Astrocyte (in vitro differentiated cells and primary cell): ENCODE results near the gene EEF2K. TPM values are rescaled to one million over a fixed set of nuclear protein-coding genes. Genes with fewer than 3 reads are reported as not detected.

Experiments
- DNase-seq: peaks from one replicate; pipeline ENCODE4 v3.0.0-alpha.2; 2010; ENCODE audit warnings: low read depth
- FAIRE-seq: peaks from 2 replicates; lab custom pipeline; 2011; peaks lifted over from hg19 to GRCh38; lab: Jason Lieb, UNC
- H2AFZ ChIP-seq: 2 replicates; pipeline ENCODE4 v1.6.0; 2012; ENCODE audit warnings: low read depth, low read length, inconsistent platforms
- H3K27ac ChIP-seq: 2 replicates; pipeline ENCODE4 v1.5.1; 2011; ENCODE audit warnings: low read depth, low read length, inconsistent platforms
- H3K27me3 ChIP-seq: 2 replicates; pipeline ENCODE4 v1.6.0; 2011; ENCODE audit warnings: low read length, inconsistent platforms; ENCODE audit not compliant: insufficient read depth
- H3K36me3 ChIP-seq: 2 replicates; pipeline ENCODE4 v1.5.1; 2011; ENCODE audit warnings: low read length, inconsistent platforms; ENCODE audit not compliant: insufficient read depth
- H3K4me1 ChIP-seq: 2 replicates; pipeline ENCODE4 v1.5.1; 2011; ENCODE audit warnings: low read length, inconsistent platforms; ENCODE audit not compliant: insufficient read depth
- H3K4me2 ChIP-seq: 2 replicates; pipeline ENCODE4 v1.6.0; 2012; ENCODE audit warnings: low read length, inconsistent platforms
- H3K4me3 ChIP-seq: 2 replicates; pipeline ENCODE4 v1.5.1; 2011; ENCODE audit warnings: low read depth, mild to moderate bottlenecking, low read length, inconsistent platforms; ENCODE audit not compliant: insufficient read depth
- H3K79me2 ChIP-seq: 2 replicates; pipeline ENCODE4 v1.6.0; 2012; ENCODE audit warnings: mild to moderate bottlenecking, low read length, inconsistent platforms; ENCODE audit not compliant: insufficient read depth
- H3K9ac ChIP-seq: 2 replicates; pipeline ENCODE4 v1.6.0; 2012; ENCODE audit warnings: mild to moderate bottlenecking, low read length, inconsistent platforms
- H3K9me3 ChIP-seq: 2 replicates; pipeline ENCODE4 v1.5.1; 2012; ENCODE audit warnings: low read depth, mild to moderate bottlenecking, low read length, inconsistent platforms; ENCODE audit not compliant: insufficient read depth
- H4K20me1 ChIP-seq: 2 replicates; pipeline ENCODE4 v1.6.0; 2012; ENCODE audit warnings: low read length, inconsistent platforms; ENCODE audit not compliant: insufficient read depth
- H3K27ac Mint-ChIP-seq: one replicate; pipeline ENCODE4 v1.8.0; 2021; ENCODE audit warnings: mild to moderate bottlenecking, mixed read lengths; ENCODE audit not compliant: unreplicated experiment
- H3K27me3 Mint-ChIP-seq: one replicate; pipeline ENCODE4 v1.8.0; 2021; ENCODE audit warnings: low read depth, mixed read lengths; ENCODE audit not compliant: unreplicated experiment
- H3K36me3 Mint-ChIP-seq: one replicate; pipeline ENCODE4 v1.8.0; 2021; ENCODE audit warnings: low read depth, mixed read lengths; ENCODE audit not compliant: unreplicated experiment
- H3K4me1 Mint-ChIP-seq: one replicate; pipeline ENCODE4 v1.8.0; 2021; ENCODE audit warnings: low read depth, mixed read lengths; ENCODE audit not compliant: unreplicated experiment
- H3K4me3 Mint-ChIP-seq: one replicate; pipeline ENCODE4 v1.8.0; 2021; ENCODE audit warnings: mild to moderate bottlenecking, moderate library complexity, mixed read lengths; ENCODE audit not compliant: unreplicated experiment
- H3K9me3 Mint-ChIP-seq: one replicate; pipeline ENCODE4 v1.8.0; 2021; ENCODE audit warnings: mild to moderate bottlenecking, mixed read lengths; ENCODE audit not compliant: unreplicated experiment
- EZH2 ChIP-seq: IDR thresholded peaks from 2 replicates; pipeline ENCODE4 v1.6.1; 2012; ENCODE audit warnings: mild to moderate bottlenecking, low read length, inconsistent platforms; ENCODE audit not compliant: insufficient read depth
- total RNA-seq: library from RNA; stranded (reverse); gene quantifications from 2 replicates; pipeline ENCODE4 v1.2.1, GENCODE V29; 2021
- TF ChIP-seq, protein P1 (sequence below): IDR thresholded peaks from 2 replicates; pipeline ENCODE4 v1.5.1; 2011; ENCODE audit warnings: low read depth, mild to moderate bottlenecking, inconsistent platforms, low read length, moderate library complexity; ENCODE audit not compliant: insufficient read depth

EEF2K gene
- total RNA-seq, 1 donor from 2014 or later: 20.9 TPM

DNA sequence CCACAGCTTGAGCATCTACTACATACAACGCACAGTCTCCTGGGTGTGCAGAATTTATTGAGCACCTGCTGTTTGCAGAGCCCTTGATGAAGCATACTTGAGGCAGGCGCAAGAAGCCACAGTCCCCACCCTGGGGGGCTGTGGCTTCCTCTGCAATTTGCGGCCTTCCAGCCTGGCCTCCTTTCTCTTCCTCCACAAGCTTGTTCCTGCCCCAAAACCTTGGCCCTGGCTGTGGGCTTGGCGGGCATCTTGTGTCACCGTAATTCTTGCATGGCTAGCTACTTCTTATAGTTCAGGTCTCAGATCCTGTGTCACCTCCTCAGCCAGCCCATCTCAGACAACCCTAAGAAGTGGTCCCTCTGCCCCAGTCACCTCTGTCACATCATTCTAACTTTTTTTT lies 47.2 kb downstream of the EEF2K start:
- no peak for TF ChIP-seq EZH2
- TF ChIP-seq, protein P1, sequence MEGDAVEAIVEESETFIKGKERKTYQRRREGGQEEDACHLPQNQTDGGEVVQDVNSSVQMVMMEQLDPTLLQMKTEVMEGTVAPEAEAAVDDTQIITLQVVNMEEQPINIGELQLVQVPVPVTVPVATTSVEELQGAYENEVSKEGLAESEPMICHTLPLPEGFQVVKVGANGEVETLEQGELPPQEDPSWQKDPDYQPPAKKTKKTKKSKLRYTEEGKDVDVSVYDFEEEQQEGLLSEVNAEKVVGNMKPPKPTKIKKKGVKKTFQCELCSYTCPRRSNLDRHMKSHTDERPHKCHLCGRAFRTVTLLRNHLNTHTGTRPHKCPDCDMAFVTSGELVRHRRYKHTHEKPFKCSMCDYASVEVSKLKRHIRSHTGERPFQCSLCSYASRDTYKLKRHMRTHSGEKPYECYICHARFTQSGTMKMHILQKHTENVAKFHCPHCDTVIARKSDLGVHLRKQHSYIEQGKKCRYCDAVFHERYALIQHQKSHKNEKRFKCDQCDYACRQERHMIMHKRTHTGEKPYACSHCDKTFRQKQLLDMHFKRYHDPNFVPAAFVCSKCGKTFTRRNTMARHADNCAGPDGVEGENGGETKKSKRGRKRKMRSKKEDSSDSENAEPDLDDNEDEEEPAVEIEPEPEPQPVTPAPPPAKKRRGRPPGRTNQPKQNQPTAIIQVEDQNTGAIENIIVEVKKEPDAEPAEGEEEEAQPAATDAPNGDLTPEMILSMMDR: no peak
- Histone ChIP-seq H3K4me2 (no peak overlapping the region), H4K20me1 (no peaks in the 10 kb centered on the region), H3K4me1 (no peaks in the 10 kb centered on the region), H3K9me3 (peaks cover 4% of the 10 kb centered on the region), H3K36me3 (peaks cover 11% of the 10 kb centered on the region), H3K79me2 (no peaks in the 10 kb centered on the region), H2AFZ (no peak overlapping the region), H3K27ac (no peak overlapping the region), H3K4me3 (no peak overlapping the region), H3K9ac (no peak overlapping the region), H3K27me3 (no peaks in the 10 kb centered on the region)
- H3K27me3 Mint-ChIP-seq: no peaks in the 10 kb centered on the region
- FAIRE-seq: no peak
- H3K4me1 Mint-ChIP-seq: no peaks in the 10 kb centered on the region
- H3K36me3 Mint-ChIP-seq: peaks cover 41% of the 10 kb centered on the region
- H3K27ac Mint-ChIP-seq: no peak overlapping the region
- DNase-seq: no peak
- H3K4me3 Mint-ChIP-seq: no peak overlapping the region
- H3K9me3 Mint-ChIP-seq: peaks cover 3% of the 10 kb centered on the region

DNA sequence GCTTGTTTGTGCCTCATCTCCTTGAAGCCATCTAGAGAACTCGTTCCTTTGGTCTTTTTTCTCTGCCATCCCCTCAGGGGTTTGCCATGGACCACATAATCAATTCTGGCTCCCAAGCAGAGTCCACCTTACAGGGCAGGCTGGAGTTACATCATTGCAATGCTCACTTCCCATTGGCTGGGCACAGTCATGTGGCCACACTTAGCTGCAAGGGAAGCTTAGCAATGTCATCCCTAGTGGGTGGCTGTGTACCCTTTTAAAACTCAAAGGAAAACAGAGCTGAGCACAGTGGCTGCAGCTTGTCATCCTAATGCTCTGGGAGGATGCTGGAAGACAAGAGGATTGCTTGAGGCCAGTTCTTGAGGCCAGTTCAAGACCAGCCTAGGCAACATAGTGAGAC lies 49.3 kb downstream of the EEF2K start:
- Mint-ChIP-seq H3K27me3 (no peaks in the 10 kb centered on the region), H3K4me1 (no peaks in the 10 kb centered on the region), H3K27ac (no peak overlapping the region), H3K9me3 (peaks cover 6% of the 10 kb centered on the region), H3K36me3 (peaks cover 44% of the 10 kb centered on the region), H3K4me3 (no peak overlapping the region)
- TF ChIP-seq, protein P1: no peak
- no peak for TF ChIP-seq EZH2
- Histone ChIP-seq H3K79me2 (no peaks in the 10 kb centered on the region), H3K36me3 (peaks cover 28% of the 10 kb centered on the region), H3K4me3 (no peak overlapping the region), H3K4me1 (no peaks in the 10 kb centered on the region), H3K9ac (no peak overlapping the region), H3K27me3 (no peaks in the 10 kb centered on the region), H4K20me1 (no peaks in the 10 kb centered on the region), H2AFZ (no peak overlapping the region), H3K27ac (no peak overlapping the region), H3K4me2 (no peak overlapping the region), H3K9me3 (peaks cover 8% of the 10 kb centered on the region)
- DNase-seq: no peak
- FAIRE-seq: no peak

DNA sequence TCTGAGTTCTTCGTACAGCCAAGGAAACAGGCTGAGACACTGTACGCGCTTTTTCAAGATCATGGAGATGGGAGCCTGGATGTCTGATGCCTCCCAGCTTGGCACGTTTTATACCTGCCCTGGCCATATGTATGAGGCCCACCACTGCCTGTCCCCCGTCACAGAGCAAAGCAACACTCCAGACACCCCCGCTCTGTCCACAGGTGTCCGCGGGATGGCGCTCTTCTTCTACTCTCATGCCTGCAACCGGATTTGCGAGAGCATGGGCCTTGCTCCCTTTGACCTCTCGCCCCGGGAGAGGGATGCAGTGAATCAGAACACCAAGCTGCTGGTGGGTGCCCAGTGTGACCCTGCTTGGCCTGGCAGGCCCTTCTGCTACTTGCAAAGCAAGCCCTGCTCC lies 51.4 kb downstream of the EEF2K start:
- H3K9ac ChIP-seq: no peak overlapping the region
- H3K4me1 Mint-ChIP-seq: no peaks in the 10 kb centered on the region
- no peak overlapping the region for H3K27ac Mint-ChIP-seq
- TF ChIP-seq EZH2: no peak
- TF ChIP-seq, protein P1: no peak
- H3K9me3 Mint-ChIP-seq: peaks cover 6% of the 10 kb centered on the region
- FAIRE-seq (no peak), DNase-seq (no peak)
- H3K79me2 ChIP-seq: no peaks in the 10 kb centered on the region
- no peaks in the 10 kb centered on the region for H3K27me3 Mint-ChIP-seq
- no peak overlapping the region for H2AFZ ChIP-seq
- peaks cover under 1% of the 10 kb centered on the region for H4K20me1 ChIP-seq
- peaks cover 6% of the 10 kb centered on the region for H3K4me1 ChIP-seq
- H3K27ac ChIP-seq: no peak overlapping the region
- H3K36me3 ChIP-seq: peaks cover 33% of the 10 kb centered on the region
- no peak overlapping the region for H3K4me2 ChIP-seq
- no peak overlapping the region for H3K4me3 ChIP-seq
- peaks cover 12% of the 10 kb centered on the region for H3K9me3 ChIP-seq
- H3K27me3 ChIP-seq: no peaks in the 10 kb centered on the region
- peaks cover 43% of the 10 kb centered on the region for H3K36me3 Mint-ChIP-seq
- no peak overlapping the region for H3K4me3 Mint-ChIP-seq
